T-helper 2 cell treated with Interferon-gamma antibody and Interleukin-4, amounts not matched to agents 5 μg/mL and 100 μg/mL, for 36 hours (primary cell): ENCODE data around the gene CRIM1.

Experiments used
- DNase-seq: peaks from one replicate; pipeline ENCODE4 v3.0.0; 2021; ENCODE audit warnings: low spot score
- H3K27ac Mint-ChIP-seq: one replicate; pipeline ENCODE4 v1.8.0; 2021; ENCODE audit warnings: mild to moderate bottlenecking, mixed read lengths
- H3K27me3 Mint-ChIP-seq: one replicate; pipeline ENCODE4 v1.8.0; 2021; ENCODE audit warnings: low read depth, mixed read lengths
- H3K36me3 Mint-ChIP-seq: one replicate; pipeline ENCODE4 v1.8.0; 2021; ENCODE audit warnings: low read depth, mixed read lengths
- H3K4me1 Mint-ChIP-seq: one replicate; pipeline ENCODE4 v1.8.0; 2021; ENCODE audit warnings: low read depth, mixed read lengths
- H3K4me3 Mint-ChIP-seq: one replicate; pipeline ENCODE4 v1.8.0; 2022; ENCODE audit warnings: mild to moderate bottlenecking, moderate library complexity, mixed read lengths
- H3K9me3 Mint-ChIP-seq: one replicate; pipeline ENCODE4 v1.8.0; 2021; ENCODE audit warnings: mixed read lengths

The CRIM1 gene

GRCh38 chr2:36406296-36406695 is 50.7 kb downstream of the CRIM1 start:
- no peaks in the 10 kb centered on the region for H3K36me3 Mint-ChIP-seq
- H3K4me3 Mint-ChIP-seq, result no peak overlapping the region
- H3K27me3 Mint-ChIP-seq, result peaks cover 11% of the 10 kb centered on the region
- H3K27ac Mint-ChIP-seq, result no peak overlapping the region
- H3K4me1 Mint-ChIP-seq, result no peaks in the 10 kb centered on the region
- H3K9me3 Mint-ChIP-seq, result no peaks in the 10 kb centered on the region
- DNase-seq, result no peak

GRCh38 chr2:36407413-36407812 is 51.8 kb downstream of the CRIM1 start:
- no peaks in the 10 kb centered on the region for H3K4me1 Mint-ChIP-seq
- H3K9me3 Mint-ChIP-seq, result no peaks in the 10 kb centered on the region
- H3K27me3 Mint-ChIP-seq, result peaks cover 11% of the 10 kb centered on the region
- H3K4me3 Mint-ChIP-seq, result no peak overlapping the region
- no peak overlapping the region for H3K27ac Mint-ChIP-seq
- no peak for DNase-seq
- H3K36me3 Mint-ChIP-seq, result no peaks in the 10 kb centered on the region

DNA sequence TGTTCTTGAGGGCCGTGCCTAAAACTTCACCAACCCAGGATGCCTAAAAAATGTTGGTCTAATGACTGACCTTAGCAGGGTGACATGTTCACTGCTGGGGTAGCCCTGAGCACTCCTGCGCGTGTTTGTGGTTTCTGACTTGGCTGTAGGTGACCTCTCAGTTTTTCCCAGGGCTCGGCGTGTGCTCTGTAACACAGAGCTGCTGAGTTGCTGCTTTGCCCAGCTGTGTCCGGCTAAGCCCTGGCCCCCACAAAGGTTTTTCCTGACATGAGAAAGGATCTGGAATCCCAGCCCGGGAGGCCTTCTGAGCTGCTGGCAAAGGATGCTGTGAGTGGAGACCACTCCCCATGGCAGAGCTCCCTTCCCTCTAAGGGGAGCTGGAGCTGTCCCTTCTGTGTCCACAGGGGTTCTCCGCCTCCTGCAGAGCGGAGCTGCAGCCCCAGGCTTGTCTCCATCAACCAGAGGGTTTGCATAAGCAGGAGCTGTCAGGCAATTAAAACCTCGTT is 52.7 kb downstream of the CRIM1 start:
- Mint-ChIP-seq H3K36me3 (no peaks in the 10 kb centered on the region), H3K9me3 (no peaks in the 10 kb centered on the region), H3K4me1 (no peaks in the 10 kb centered on the region), H3K27ac (no peak overlapping the region), H3K4me3 (no peak overlapping the region), H3K27me3 (peaks cover 11% of the 10 kb centered on the region)
- no peak for DNase-seq

GRCh38 chr2:36409335-36409734 is 53.8 kb downstream of the CRIM1 start:
- H3K9me3 Mint-ChIP-seq, result no peaks in the 10 kb centered on the region
- H3K4me1 Mint-ChIP-seq, result no peaks in the 10 kb centered on the region

DNA sequence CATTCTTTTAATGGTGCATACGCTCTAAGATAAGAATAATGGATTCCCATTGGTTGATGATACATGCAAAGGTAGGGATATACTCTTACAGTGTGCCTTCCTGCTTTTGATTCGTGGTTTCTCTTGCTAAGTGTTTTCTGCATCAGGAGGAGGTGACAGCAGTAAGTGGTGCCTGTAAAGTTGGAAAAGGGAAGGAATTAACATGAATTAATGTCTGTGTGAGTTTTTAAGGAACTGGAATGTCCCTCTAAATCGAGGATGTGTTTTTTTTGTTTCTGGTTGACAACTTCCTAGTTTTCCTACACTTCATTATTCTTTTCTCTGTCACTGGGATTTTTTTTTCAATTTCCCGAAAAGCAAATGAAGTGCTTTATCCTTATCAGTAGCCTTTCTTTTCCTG is 54.4 kb downstream of the CRIM1 start:
- peaks cover 11% of the 10 kb centered on the region for H3K27me3 Mint-ChIP-seq
- DNase-seq, result no peak
- H3K4me1 Mint-ChIP-seq, result no peaks in the 10 kb centered on the region
- H3K36me3 Mint-ChIP-seq, result no peaks in the 10 kb centered on the region
- no peak overlapping the region for H3K4me3 Mint-ChIP-seq
- no peak overlapping the region for H3K27ac Mint-ChIP-seq
- no peaks in the 10 kb centered on the region for H3K9me3 Mint-ChIP-seq

More at GRCh38 chr2:36409335-36409734, 53.8 kb downstream of the CRIM1 start:
- H3K27ac Mint-ChIP-seq, result no peak overlapping the region
- DNase-seq, result no peak
- H3K27me3 Mint-ChIP-seq, result peaks cover 11% of the 10 kb centered on the region
- no peaks in the 10 kb centered on the region for H3K36me3 Mint-ChIP-seq
- H3K4me3 Mint-ChIP-seq, result no peak overlapping the region

DNA sequence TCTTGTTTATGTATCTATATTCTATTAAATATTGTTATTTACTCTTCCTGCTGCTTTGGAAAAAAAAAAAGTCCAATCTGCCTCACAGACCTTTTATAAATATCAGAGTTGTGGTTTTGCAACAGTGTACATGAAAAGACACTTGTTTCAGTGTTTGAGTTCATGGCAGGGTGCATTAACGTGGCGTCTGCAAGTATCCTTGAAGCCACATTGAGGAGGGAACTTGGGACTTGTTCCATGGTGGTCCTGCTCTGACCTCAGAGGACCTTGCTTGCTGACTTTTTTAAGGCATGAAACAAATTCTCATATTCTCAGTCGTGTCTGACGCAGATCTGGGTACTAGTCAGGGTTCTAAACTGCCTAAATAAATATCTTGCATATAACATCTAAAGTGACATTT is 55.1 kb downstream of the CRIM1 start:
- Mint-ChIP-seq H3K27me3 (peaks cover 11% of the 10 kb centered on the region), H3K4me1 (no peaks in the 10 kb centered on the region), H3K36me3 (no peaks in the 10 kb centered on the region), H3K9me3 (no peaks in the 10 kb centered on the region), H3K4me3 (no peak overlapping the region), H3K27ac (no peak overlapping the region)
- DNase-seq, result no peak

GRCh38 chr2:36411962-36412444 is 56.4 kb downstream of the CRIM1 start:
- peaks cover 11% of the 10 kb centered on the region for H3K27me3 Mint-ChIP-seq
- no peaks in the 10 kb centered on the region for H3K4me1 Mint-ChIP-seq
- H3K36me3 Mint-ChIP-seq, result no peaks in the 10 kb centered on the region
- DNase-seq, result no peak
- H3K4me3 Mint-ChIP-seq, result no peak overlapping the region
- no peak overlapping the region for H3K27ac Mint-ChIP-seq
- no peaks in the 10 kb centered on the region for H3K9me3 Mint-ChIP-seq

GRCh38 chr2:36413218-36413617 is 57.6 kb downstream of the CRIM1 start:
- H3K27ac Mint-ChIP-seq, result no peak overlapping the region
- H3K36me3 Mint-ChIP-seq, result no peaks in the 10 kb centered on the region
- no peaks in the 10 kb centered on the region for H3K4me1 Mint-ChIP-seq
- DNase-seq, result no peak
- H3K9me3 Mint-ChIP-seq, result no peaks in the 10 kb centered on the region
- H3K27me3 Mint-ChIP-seq, result peaks cover 11% of the 10 kb centered on the region
- H3K4me3 Mint-ChIP-seq, result no peak overlapping the region

- no peak overlapping the region for H3K27ac Mint-ChIP-seq
- H3K27me3 Mint-ChIP-seq, result peaks cover 8% of the 10 kb centered on the region
- no peaks in the 10 kb centered on the region for H3K9me3 Mint-ChIP-seq
- H3K36me3 Mint-ChIP-seq, result no peaks in the 10 kb centered on the region
- DNase-seq, result no peak
- H3K4me3 Mint-ChIP-seq, result no peak overlapping the region
- H3K4me1 Mint-ChIP-seq, result no peaks in the 10 kb centered on the region
Observed at GRCh38 chr2:36414307-36414706, 58.7 kb downstream of the CRIM1 start.

DNA sequence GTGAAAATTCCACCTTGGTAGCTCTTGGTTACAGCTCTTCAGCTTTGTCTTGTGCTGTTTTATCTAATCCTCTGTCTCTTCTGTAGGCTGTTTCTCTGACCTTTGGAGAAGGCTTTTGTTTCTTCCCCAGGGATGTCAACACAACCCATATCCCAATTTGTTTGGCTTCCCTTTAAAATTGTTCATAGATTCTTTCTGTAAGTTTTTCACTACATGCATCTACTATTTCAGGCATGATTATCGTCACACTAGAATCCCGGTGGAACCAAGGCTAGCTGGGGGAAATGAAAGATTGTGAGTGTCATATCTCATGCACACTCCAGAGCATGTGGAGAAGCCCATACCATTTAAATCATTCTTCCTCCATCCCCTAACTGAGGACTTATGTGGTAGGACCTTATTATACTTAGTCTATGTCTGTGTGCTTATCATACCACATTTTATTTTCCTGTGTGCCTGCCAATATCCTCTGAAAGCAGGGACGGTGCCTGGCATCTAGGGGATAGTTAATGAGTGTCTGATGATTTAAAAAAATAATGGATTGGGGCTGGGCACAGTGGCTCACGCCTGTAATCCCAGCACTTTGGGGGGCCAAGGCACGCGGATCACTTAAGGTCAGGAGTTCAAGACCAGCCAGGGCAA is 59.9 kb downstream of the CRIM1 start:
- Mint-ChIP-seq H3K27me3 (peaks cover 3% of the 10 kb centered on the region), H3K36me3 (no peaks in the 10 kb centered on the region), H3K4me1 (no peaks in the 10 kb centered on the region), H3K4me3 (no peak overlapping the region), H3K27ac (no peak overlapping the region), H3K9me3 (no peaks in the 10 kb centered on the region)
- DNase-seq, result no peak

DNA sequence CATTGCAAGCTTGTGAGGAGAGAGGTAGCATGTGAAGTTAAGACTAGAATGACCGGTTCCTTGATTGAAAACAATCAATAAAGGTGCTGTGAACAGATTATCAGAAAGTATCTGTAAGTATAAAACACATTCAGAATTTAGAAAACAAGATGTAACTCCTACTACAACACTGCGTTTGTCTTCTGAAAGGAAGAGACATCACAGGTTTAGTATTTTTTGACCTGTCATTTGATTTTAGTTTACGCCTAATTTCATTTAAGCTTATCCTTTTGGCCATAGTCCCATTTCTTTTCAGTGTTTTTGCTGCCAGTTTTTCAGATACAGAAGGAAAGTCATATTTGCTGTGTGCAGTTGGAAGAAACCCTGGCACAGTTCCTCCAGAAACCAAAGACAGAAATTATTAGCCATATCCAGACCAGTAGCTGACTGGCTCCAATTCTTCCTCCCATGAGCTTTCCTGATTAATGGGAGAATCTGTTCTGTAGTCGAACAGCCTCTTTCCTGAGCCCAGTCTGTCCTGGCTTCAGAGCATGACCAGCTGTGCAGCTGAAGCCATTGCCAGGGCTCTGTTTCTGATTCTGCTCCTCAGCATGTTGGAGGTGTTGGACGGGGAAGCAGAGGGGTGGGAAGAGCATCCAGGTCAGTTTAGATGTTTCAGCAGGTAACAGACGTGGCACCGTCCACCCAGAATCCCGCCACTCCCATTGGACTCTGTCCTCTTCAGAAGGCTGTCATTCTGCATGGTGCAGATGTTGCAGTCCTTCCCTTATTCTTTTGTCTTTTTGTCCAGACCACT is 61.0 kb downstream of the CRIM1 start:
- no peak for DNase-seq
- no peaks in the 10 kb centered on the region for H3K27me3 Mint-ChIP-seq
- no peaks in the 10 kb centered on the region for H3K9me3 Mint-ChIP-seq
- H3K4me1 Mint-ChIP-seq, result no peaks in the 10 kb centered on the region
- H3K36me3 Mint-ChIP-seq, result no peaks in the 10 kb centered on the region
- H3K4me3 Mint-ChIP-seq, result no peak overlapping the region
- H3K27ac Mint-ChIP-seq, result no peak overlapping the region

GRCh38 chr2:36420569-36421181 is 65.1 kb downstream of the CRIM1 start:
- no peak overlapping the region for H3K4me3 Mint-ChIP-seq
- DNase-seq, result no peak
- H3K9me3 Mint-ChIP-seq, result no peaks in the 10 kb centered on the region
- no peaks in the 10 kb centered on the region for H3K27me3 Mint-ChIP-seq
- no peaks in the 10 kb centered on the region for H3K4me1 Mint-ChIP-seq
- no peaks in the 10 kb centered on the region for H3K36me3 Mint-ChIP-seq
- no peak overlapping the region for H3K27ac Mint-ChIP-seq

DNA sequence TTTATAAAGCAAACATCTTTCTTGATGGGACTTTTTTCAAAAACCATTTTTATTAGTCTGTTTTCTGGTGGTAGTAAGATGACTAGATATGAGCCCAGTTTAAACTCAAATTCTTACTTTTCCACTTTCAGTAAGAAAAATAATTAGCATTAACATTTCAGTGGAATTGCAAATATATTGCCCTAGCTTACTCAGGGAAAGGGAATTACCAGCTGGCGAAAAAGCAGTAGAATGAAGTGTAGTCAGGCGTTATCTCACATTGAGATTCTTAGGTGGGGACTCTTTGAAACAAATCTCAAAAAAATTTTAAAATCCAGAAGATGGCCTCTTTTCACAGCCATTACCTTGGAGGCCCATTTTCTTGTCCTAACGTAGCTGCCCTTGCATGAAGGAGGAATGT is 65.8 kb downstream of the CRIM1 start:
- no peak for DNase-seq
- H3K4me1 Mint-ChIP-seq, result no peaks in the 10 kb centered on the region
- H3K9me3 Mint-ChIP-seq, result no peaks in the 10 kb centered on the region
- no peaks in the 10 kb centered on the region for H3K36me3 Mint-ChIP-seq
- H3K27ac Mint-ChIP-seq, result no peak overlapping the region
- no peak overlapping the region for H3K4me3 Mint-ChIP-seq
- no peaks in the 10 kb centered on the region for H3K27me3 Mint-ChIP-seq

GRCh38 chr2:36423172-36423571 is 67.6 kb downstream of the CRIM1 start:
- Mint-ChIP-seq H3K4me1 (no peaks in the 10 kb centered on the region), H3K27ac (no peak overlapping the region), H3K9me3 (no peaks in the 10 kb centered on the region), H3K4me3 (no peak overlapping the region), H3K27me3 (no peaks in the 10 kb centered on the region), H3K36me3 (no peaks in the 10 kb centered on the region)
- no peak for DNase-seq
